ENCODE measurements around the gene RPS6KB2. TPM values are rescaled to one million over a fixed set of nuclear protein-coding genes. Genes with fewer than 3 reads are reported as not detected.

RPS6KB2 gene
- total and polyA plus RNA-seq, 2 donors (not counting 1 experiment from before 2014, with no cell fraction given), result 81.8 to 131 TPM

DNA sequence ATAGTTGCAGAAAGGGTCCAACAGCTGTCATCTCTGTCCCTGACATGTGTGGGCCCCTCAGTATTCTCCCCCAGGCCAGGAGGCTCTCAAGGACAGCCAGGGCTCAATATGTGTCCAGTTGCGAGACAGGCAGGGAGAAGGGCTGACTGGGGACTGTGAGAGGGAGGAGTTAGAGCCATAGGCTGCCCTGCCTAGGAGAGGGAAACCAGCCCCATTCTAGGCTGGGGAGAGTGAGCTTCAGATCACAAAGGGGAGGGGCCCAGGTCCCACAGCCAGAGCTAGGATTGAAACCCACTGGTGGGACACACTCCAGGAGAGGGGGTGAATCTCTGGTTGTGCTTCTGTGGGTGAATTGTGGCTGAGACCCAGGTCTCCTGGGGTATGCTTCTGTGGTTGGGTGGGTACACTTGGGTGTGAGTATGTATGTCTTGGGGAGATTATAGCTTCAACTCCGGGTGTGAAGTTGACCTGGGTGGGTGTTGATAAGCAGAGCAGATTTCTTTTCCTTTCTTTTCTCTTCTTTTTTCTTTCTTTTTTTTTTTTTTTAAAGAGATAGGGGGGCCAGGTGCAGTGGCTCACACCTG, 14.9 kb upstream of the RPS6KB2 start:
- intact Hi-C loops (cut with micrococcal nuclease), result no loop called here
- Mint-ChIP-seq H3K27me3 (no peaks in the 10 kb centered on the region), H3K9me3 (ENCODE audit: insufficient read depth) (no peaks in the 10 kb centered on the region), H3K27ac (peak overlapping the region; percentile 100), H3K4me3 (peak overlapping the region; percentile 91), H3K4me1 (peaks cover 83% of the 10 kb centered on the region)
- DNase-seq (no peak), ATAC-seq (ENCODE audit: low read depth) (no peak)
- H3K4me2 ChIP-seq (replicated peaks; ENCODE audit: low read depth, low read length, poor library complexity, severe bottlenecking), result peak overlapping the region; percentile 89
- ChIA-PET POLR2A (interaction anchor here (0.5 to 4.8 kb wide), 14 partner anchors 10 to 1065 kb away, joined by 3 to 79 read pairs (median 6); partner anchors contain the start of genes CLCF1, CORO1B, PPP1CA and PTPRCAP), CTCF (interaction anchor here (0.8 to 3.8 kb wide), 11 partner anchors 7 to 92 kb away, joined by 3 to 48 read pairs (median 3); partner anchors contain the start of genes PITPNM1, PPP1CA, PTPRCAP and TBC1D10C)
- H3K36me3 ChIP-seq (replicated peaks in 1 of 2; ENCODE audit: control extremely low read depth in 1 of 2, control insufficient read depth in 1 of 2, extremely low read depth in 1 of 2, insufficient read depth in 2 of 2, low read length in 1 of 2), result peaks cover 0 to 13% of the 10 kb centered on the region in 2 experiments
- no peak overlapping the region for H3K4me3 ChIP-seq (ENCODE audit: control extremely low read depth in 1 of 5, extremely low read depth in 1 of 5, insufficient read depth in 1 of 5, low read depth in 2 of 5, low read length in 4 of 5)
- peaks cover 24% of the 10 kb centered on the region for H3K79me2 ChIP-seq (ENCODE audit: control insufficient read depth, insufficient read depth, low read length)
- peaks cover 89 to 95% of the 10 kb centered on the region in 2 donors for H3K4me1 ChIP-seq (ENCODE audit: control insufficient read depth in 2 of 2, insufficient read depth in 2 of 2, low read length in 2 of 2)
- TF ChIP-seq EZH2 (IDR thresholded peaks at IDR 0.05; ENCODE audit: borderline replicate concordance, insufficient read depth, low read depth, low read length, poor library complexity, severe bottlenecking), result no peak
- TF ChIP-seq, protein P1, sequence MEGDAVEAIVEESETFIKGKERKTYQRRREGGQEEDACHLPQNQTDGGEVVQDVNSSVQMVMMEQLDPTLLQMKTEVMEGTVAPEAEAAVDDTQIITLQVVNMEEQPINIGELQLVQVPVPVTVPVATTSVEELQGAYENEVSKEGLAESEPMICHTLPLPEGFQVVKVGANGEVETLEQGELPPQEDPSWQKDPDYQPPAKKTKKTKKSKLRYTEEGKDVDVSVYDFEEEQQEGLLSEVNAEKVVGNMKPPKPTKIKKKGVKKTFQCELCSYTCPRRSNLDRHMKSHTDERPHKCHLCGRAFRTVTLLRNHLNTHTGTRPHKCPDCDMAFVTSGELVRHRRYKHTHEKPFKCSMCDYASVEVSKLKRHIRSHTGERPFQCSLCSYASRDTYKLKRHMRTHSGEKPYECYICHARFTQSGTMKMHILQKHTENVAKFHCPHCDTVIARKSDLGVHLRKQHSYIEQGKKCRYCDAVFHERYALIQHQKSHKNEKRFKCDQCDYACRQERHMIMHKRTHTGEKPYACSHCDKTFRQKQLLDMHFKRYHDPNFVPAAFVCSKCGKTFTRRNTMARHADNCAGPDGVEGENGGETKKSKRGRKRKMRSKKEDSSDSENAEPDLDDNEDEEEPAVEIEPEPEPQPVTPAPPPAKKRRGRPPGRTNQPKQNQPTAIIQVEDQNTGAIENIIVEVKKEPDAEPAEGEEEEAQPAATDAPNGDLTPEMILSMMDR (IDR thresholded peaks at IDR 0.05), result no peak
- peaks cover 1% of the 10 kb centered on the region for H4K20me1 ChIP-seq (ENCODE audit: control insufficient read depth, insufficient read depth, low read length, poor library complexity, severe bottlenecking)
- H3K9ac ChIP-seq (ENCODE audit: low read length), result no peak overlapping the region
- H3K27me3 ChIP-seq (replicated peaks in 1 of 4; ENCODE audit: control extremely low read depth in 1 of 4, control insufficient read depth in 3 of 4, insufficient read depth in 4 of 4, low read length in 3 of 4), result no peaks in the 10 kb centered on the region
- no peak overlapping the region for H3K27ac ChIP-seq (ENCODE audit: low read length in 2 of 2)
- peaks cover 0 to 2% (median 0%) of the 10 kb centered on the region in 3 donors for H3K9me3 ChIP-seq (ENCODE audit: control extremely low read depth in 1 of 3, control insufficient read depth in 2 of 3, insufficient read depth in 1 of 3, low read length in 2 of 3)
- WGBS (ENCODE audit: insufficient coverage), result no CpG with 5 or more reads among the region's 2 CpGs
- no peak overlapping the region for H2AFZ ChIP-seq (ENCODE audit: insufficient read depth, low read depth, low read length, poor library complexity, severe bottlenecking)
